Erythroblast (primary cell): Measurements from ENCODE around the gene SLC25A34.
A peak's percentile ranks its signal among the peaks of the same experiment; 100 is the strongest.

ENCODE experiments used
- DNase-seq, 2 experiments: peaks; one replicate each; lab custom pipeline; 2025; lab: John Stamatoyannopoulos, UW
- GATA1 ChIP-seq: IDR thresholded peaks from 2 replicates; pipeline ENCODE4 v1.6.1; 2011; ENCODE audit warnings: low read depth, mild to moderate bottlenecking, control low read depth, low read length, moderate library complexity
- POLR2A ChIP-seq: IDR thresholded peaks from 2 replicates; pipeline ENCODE4 v1.6.1; 2011; ENCODE audit warnings: mild to moderate bottlenecking, low read length

The SLC25A34 gene

GRCh38 chr1:15704526-15705183 is 31.4 kb upstream of the SLC25A34 start:
- no peak for DNase-seq
- TF ChIP-seq GATA1 = no peak
- TF ChIP-seq POLR2A = no peak

- TF ChIP-seq GATA1 = no peak
- no peak for TF ChIP-seq POLR2A
These were observed 30.9 kb upstream of the SLC25A34 start for GRCh38 chr1:15705184-15705566.

GRCh38 chr1:15706751-15707150 is 29.3 kb upstream of the SLC25A34 start:
- TF ChIP-seq POLR2A (no peak), GATA1 (no peak)
- no peak for DNase-seq

More at GRCh38 chr1:15705184-15705566, 30.9 kb upstream of the SLC25A34 start:
- no peak for DNase-seq

- TF ChIP-seq POLR2A = no peak
- TF ChIP-seq GATA1 = no peak
- DNase-seq = no peak
These were observed 28.7 kb upstream of the SLC25A34 start for GRCh38 chr1:15707239-15707925.

GRCh38 chr1:15708486-15709137 is 27.4 kb upstream of the SLC25A34 start:
- DNase-seq = no peak
- TF ChIP-seq GATA1 = no peak
- TF ChIP-seq POLR2A = no peak

- no peak for DNase-seq
- no peak for TF ChIP-seq POLR2A
- no peak for TF ChIP-seq GATA1
These were observed 26.8 kb upstream of the SLC25A34 start for GRCh38 chr1:15709226-15709625.

GRCh38 chr1:15712168-15712567 is 23.9 kb upstream of the SLC25A34 start:
- TF ChIP-seq GATA1 (no peak), POLR2A (no peak)
- DNase-seq = no peak

- no peak for DNase-seq
- no peak for TF ChIP-seq GATA1
- TF ChIP-seq POLR2A = no peak
These were observed 21.5 kb upstream of the SLC25A34 start for GRCh38 chr1:15714406-15715136.

- no peak for DNase-seq
- TF ChIP-seq POLR2A = no peak
- TF ChIP-seq GATA1 = no peak
These were observed 18.5 kb upstream of the SLC25A34 start for GRCh38 chr1:15717418-15718125.

GRCh38 chr1:15718199-15718601 is 17.9 kb upstream of the SLC25A34 start:
- TF ChIP-seq POLR2A = no peak
- DNase-seq = no peak

- TF ChIP-seq GATA1 (no peak), POLR2A (no peak)
- peak in 1 of 2 experiments; percentile 19 for DNase-seq
These were observed 16.5 kb upstream of the SLC25A34 start for GRCh38 chr1:15719381-15720120.

- no peak for TF ChIP-seq POLR2A
- no peak for TF ChIP-seq GATA1
- DNase-seq = no peak
These were observed 15.2 kb upstream of the SLC25A34 start for GRCh38 chr1:15720861-15721260.
